ENCODE results near the gene WNT6.
"Not testable (repeated sequence)": the region's sequence is repeated elsewhere in the genome, so short reads cannot be mapped to it uniquely, and the experiment has no call there.

Gene WNT6

DNA sequence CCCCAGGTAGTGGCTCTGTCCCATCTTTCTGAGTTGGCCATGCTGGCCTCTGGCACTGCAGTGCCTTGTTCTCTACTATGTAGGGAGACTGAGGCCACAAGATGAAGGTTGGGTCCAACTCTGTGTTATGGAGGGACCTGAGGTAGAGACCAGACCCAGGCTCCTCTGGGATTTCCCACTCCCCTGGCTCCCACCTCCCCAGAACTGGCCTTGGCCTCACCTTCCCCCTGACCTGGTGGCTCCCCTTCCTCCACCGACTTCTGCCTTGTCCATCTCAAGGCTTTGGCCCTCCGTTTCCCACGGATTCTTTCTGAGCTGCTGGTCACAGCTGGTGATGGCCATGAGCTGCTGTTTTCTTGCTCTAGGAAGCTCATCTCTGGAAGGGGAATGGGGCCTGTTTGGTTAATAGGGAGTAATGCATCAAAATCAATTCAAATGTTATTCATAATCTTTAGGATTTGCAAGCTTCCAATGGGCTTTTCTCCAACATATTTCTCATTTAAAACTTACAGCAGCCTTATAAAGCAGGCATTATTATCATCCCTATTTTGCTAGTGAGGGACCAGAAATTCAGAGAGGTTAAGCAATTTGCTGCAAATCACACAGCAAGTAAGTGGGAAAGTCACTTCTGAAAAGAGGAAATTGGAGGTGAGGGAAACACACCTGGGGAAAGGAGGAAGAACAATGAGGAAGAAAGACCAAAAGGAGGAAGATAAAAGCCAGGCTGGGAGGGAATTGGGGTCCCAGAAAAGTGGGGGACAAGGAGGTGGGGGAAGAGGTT lies 28.9 kb upstream of the WNT6 start:
- DNase-seq (ENCODE audit: low spot score), result no peak

GRCh38 chr2:218831378-218831990 lies 28.1 kb upstream of the WNT6 start, which contains the start of gene PRKAG3:
Gene PRKAG3, minus strand, starts transcription at chr2:218831803.
- no peak for DNase-seq (ENCODE audit: low spot score)

- no peak for DNase-seq (ENCODE audit: low spot score)
Observed at GRCh38 chr2:218832081-218832480, 27.5 kb upstream of the WNT6 start.

GRCh38 chr2:218832520-218832919 lies 27.1 kb upstream of the WNT6 start:
- DNase-seq (ENCODE audit: low spot score), result no peak

DNA sequence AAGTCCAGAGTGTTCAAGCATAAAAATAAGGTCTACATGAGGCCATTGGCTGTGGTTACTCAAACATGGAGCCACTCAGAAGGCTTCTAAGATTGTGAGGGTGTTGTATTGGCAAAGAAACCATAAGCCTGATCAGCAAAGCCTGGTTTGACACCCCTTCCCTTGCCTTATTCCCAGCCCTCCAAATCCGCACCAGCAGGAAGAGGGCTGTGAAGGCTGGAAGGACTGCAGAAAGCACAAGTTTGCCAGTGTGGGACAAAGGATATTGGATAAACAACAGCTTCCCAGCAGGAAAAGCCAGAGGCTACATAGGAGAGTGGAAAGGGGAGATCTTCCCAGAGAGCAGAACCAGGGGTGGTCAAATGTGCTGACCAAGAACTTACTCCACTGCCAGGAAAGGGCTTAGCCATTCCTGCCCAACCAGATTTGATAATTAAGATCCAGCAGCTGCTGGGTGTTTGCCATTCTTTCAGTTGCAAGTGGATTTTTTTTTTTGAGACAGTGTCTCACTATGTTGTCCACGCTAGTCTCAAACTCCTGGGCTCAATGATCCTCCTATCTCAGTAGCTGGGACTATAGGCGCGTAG lies 26.5 kb upstream of the WNT6 start:
- no peak for DNase-seq (ENCODE audit: low spot score)

GRCh38 chr2:218834685-218835084 lies 24.9 kb upstream of the WNT6 start:
- no peak for DNase-seq (ENCODE audit: low spot score)

DNA sequence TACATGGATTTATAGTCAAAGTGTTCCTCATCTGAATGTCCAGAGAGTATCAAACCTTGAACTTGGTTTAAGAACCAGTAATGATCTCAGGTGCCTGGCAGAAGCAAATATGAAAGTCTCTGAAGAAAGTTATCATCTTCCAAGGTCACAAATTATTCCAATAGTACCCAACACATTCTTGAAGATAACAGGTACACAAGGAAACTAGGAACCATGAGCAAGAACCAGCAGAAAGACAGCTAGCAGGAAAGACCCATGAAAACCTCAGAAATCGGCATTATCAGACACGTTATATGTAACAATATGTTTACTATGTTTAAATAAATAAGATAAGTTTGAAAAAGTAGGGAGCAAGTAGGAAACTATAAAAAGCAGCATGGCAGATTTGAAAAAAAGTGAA lies 22.1 kb upstream of the WNT6 start:
- DNase-seq (ENCODE audit: low spot score), result no peak

DNA sequence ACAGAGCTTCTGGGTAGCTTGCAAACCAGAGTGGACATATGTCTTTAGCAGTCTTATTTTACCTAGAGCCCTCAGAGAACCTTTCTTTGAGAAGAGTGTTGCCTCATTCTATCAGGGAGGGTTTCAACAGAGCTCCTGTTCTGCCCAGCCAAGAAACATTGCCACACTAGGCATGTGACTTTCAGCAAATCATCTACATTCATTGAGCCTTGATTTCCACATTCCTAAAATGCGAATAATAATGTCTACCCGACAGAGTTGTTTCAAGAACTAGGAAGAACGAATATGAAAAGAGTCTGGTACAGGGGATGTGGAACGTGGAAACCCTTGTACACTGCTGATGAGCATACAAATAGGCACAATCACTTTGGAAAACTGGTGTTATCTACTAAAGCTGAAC lies 20.2 kb upstream of the WNT6 start:
- no peak for DNase-seq (ENCODE audit: low spot score)

GRCh38 chr2:218839888-218840287 lies 19.7 kb upstream of the WNT6 start:
- DNase-seq (ENCODE audit: low spot score), result no peak

GRCh38 chr2:218844334-218844733 lies 15.3 kb upstream of the WNT6 start:
- DNase-seq (ENCODE audit: low spot score), result not testable (repeated sequence)

DNA sequence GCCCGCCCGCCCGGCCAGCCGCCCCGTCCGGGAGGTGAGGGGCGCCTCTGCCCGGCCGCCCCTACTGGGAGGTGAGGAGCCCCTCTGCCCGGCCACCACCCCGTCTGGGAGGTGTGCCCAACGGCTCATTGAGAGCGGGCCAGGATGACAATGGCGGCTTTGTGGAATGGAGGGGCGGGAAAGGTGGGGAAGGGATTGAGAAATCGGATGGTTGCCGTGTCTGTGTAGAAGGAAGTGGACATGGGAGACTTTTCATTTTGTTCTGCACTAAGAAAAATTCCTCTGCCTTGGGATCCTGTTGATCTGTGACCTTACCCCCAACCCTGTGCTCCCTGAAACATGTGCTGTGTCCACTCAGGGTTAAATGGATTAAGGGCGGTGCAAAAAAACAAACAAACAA lies 12.6 kb upstream of the WNT6 start:
- not testable (repeated sequence) for DNase-seq (ENCODE audit: low spot score)

GRCh38 chr2:218849721-218850120 lies 9.9 kb upstream of the WNT6 start:
- no peak for DNase-seq (ENCODE audit: low spot score)

DNA sequence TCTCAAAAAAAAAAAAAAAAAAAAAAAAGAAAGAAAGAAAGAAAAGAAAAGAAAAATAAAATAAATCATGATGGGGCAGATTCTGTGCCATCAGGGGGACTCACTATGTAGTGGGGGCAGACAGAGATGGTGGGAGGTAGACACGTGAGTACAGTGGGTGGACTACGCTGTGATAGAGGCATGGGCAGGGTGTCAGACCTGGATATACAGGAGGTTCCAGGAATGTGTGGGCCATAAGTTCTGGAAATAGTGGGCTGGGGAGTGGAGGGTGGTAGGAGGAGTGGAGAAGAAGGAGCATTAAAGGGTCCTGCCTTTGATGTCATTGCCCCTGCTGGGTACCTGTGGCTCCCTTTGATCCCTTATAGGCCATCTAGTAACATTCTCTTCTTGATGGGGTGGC lies 8.8 kb upstream of the WNT6 start:
- no peak for DNase-seq (ENCODE audit: low spot score)

- DNase-seq (ENCODE audit: low spot score), result no peak
Observed at GRCh38 chr2:218851286-218851685, 8.3 kb upstream of the WNT6 start.

DNA sequence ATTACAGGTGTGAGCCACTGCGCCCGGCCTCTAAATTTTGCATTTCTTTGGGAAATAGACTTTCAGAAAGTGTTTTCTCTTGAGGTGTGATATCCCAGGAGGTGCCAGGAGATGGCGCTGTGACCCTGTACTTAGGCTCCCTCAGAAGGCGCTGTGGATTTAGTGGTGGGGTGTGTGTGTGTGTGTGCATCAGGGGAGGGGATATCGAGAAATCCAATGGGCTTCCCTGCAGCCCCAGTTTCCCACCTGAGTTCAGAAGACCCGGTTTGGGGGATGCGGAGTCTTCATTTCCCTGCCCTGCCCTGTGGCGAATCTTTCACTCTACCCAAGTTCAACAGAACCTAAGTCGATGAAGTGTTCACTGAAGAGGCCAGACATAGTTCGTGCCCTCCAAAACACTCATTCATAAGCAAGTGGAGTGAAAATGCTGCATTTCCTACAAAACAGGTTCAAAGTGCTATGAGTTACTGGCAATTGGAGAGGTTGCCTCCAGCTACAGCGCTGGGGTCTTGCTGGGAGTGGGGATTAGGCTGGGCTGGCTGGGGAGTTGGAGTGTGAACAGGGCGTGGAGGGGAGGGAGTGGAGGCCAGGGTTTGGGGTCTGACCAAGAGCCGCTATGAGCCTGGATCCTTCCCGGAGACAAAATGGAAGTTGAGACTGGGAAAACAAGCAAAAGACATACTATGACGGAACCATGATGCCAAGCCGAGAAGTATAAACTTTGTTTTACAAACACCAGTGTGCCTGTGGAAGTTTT lies 6.5 kb upstream of the WNT6 start:
- peak; percentile 60 for DNase-seq (ENCODE audit: low spot score)

DNA sequence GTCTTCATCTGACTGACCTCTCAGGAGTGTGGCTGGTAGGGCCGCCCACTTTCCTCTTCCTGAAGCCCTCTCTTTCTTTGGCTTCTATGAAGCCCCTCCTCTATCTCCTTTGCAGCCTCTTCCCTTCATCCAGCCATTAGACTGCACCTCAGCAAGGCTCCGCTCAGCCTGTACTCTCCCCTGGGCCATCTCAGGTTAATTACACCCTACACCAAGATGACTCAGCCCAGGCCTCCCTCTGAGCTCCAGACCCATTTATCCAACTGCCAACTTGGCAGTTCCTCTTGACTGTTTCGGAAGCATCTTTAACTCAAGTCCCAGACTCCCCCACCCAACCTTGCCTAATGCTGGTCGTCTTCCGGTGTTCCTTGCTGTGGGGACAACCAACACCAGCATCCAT lies 5.8 kb upstream of the WNT6 start:
- DNase-seq (ENCODE audit: low spot score), result no peak

GRCh38 chr2:218854860-218855259 lies 4.7 kb upstream of the WNT6 start:
- DNase-seq (ENCODE audit: low spot score), result peak; percentile 9

DNA sequence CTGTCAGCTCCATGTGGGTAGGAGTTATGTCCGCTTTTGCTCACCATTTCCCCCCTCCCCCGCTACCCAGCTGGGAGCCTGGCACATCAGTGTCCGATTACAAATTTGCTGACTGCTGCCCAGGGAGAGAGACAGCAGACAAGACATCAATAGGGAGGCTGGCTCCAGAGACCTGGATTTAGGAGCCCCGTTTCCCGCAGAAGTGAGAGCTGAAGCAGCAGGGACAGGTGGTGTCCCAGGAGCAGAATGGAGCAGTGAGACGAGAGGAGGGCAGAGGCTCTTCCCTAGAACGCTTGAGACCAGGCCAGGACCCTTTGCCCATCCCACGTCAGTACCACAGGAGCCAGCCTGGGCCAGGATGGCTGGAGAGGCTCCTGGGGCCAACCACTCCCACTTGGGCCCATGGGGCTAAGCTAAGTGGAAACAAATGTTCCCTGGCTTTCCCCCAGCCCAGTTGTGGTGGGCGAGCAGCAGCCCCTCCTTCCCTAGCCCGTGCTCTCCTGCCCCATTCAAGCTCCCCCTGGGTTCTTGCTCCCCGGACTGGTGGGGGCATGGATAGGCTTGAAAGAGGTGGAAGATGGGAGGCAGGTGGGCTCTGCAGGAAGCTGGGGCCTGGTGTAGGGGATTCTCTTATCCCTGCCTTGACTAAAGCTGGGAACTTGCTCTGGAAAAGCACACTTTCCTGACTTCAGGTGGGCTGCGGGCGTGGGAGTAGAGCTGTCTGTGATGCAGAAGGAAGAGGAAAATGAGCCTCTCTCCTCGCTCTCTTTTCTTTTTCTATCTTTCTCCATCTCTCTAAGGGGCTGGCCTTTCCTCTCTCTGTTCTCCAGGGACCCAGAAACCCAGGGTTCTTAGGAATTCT lies 4.1 kb upstream of the WNT6 start:
- DNase-seq (ENCODE audit: low spot score), result peak; percentile 12

GRCh38 chr2:218856167-218856895 lies 3.3 kb upstream of the WNT6 start:
- DNase-seq (ENCODE audit: low spot score), result no peak

DNA sequence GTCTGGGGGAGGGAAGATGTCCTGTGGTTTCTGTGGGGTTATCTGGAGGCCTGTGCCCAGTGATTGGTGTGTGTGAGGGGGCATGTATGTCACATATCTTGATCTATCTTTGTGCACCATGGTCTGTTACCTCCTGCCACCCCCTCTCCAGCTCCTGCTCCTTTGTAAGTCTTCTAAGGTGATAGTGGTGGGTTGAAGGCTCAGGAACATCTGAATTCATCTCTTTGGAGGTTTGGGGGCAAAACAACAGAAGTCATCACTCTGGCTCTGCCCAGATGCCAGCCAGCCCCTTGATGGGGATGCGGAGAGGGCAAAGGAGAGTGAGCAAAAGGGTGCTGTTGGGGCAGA lies 2.7 kb upstream of the WNT6 start:
- DNase-seq (ENCODE audit: low spot score), result no peak
